BLaER1 (cell line): Measurements from ENCODE around the gene ZNRD2.

Source experiments
- H3K27ac ChIP-seq: shearing (Covaris generic); formaldehyde crosslinking; 2 replicates; pipeline ENCODE4 v1.8.1; 2022
- H3K27me3 ChIP-seq: shearing (Covaris generic); formaldehyde crosslinking; 2 replicates; pipeline ENCODE4 v1.8.1; 2022
- H3K36me3 ChIP-seq: shearing (Covaris generic); formaldehyde crosslinking; 2 replicates; pipeline ENCODE4 v1.8.1; 2022
- H3K4me1 ChIP-seq: shearing (Covaris generic); formaldehyde crosslinking; 2 replicates; pipeline ENCODE4 v1.8.1; 2022
- H3K4me2 ChIP-seq: shearing (Covaris generic); formaldehyde crosslinking; 2 replicates; pipeline ENCODE4 v1.8.1; 2022
- H3K4me3 ChIP-seq: shearing (Covaris generic); formaldehyde crosslinking; 2 replicates; pipeline ENCODE4 v1.8.1; 2022
- H3K9ac ChIP-seq: shearing (Covaris generic); formaldehyde crosslinking; 2 replicates; pipeline ENCODE4 v1.8.1; 2022
- H3K9me3 ChIP-seq: shearing (Covaris generic); formaldehyde crosslinking; 2 replicates; pipeline ENCODE4 v1.8.1; 2022
- H4K20me1 ChIP-seq: shearing (Covaris generic); formaldehyde crosslinking; 2 replicates; pipeline ENCODE4 v1.8.1; 2022
- Cebpa-rat ChIP-seq: shearing (Covaris generic); IDR thresholded peaks from 2 replicates; pipeline ENCODE4 v1.8.1; 2022

The ZNRD2 gene

GRCh38 chr11:65526744-65527143 is 43.5 kb upstream of the ZNRD2 start:
- no peaks in the 10 kb centered on the region for H3K27me3 ChIP-seq
- H3K9ac ChIP-seq: no peak overlapping the region
- no peak for TF ChIP-seq Cebpa-rat
- peak overlapping the region; percentile 99 for H3K4me2 ChIP-seq
- H3K36me3 ChIP-seq: peaks cover 58% of the 10 kb centered on the region
- no peaks in the 10 kb centered on the region for H3K9me3 ChIP-seq
- peak overlapping the region; percentile 94 for H3K27ac ChIP-seq
- H3K4me1 ChIP-seq: peaks cover 56% of the 10 kb centered on the region
- peak overlapping the region; percentile 97; the same call in 1 of the 2 replicates for H3K4me3 ChIP-seq
- H4K20me1 ChIP-seq: peaks cover 42% of the 10 kb centered on the region

DNA sequence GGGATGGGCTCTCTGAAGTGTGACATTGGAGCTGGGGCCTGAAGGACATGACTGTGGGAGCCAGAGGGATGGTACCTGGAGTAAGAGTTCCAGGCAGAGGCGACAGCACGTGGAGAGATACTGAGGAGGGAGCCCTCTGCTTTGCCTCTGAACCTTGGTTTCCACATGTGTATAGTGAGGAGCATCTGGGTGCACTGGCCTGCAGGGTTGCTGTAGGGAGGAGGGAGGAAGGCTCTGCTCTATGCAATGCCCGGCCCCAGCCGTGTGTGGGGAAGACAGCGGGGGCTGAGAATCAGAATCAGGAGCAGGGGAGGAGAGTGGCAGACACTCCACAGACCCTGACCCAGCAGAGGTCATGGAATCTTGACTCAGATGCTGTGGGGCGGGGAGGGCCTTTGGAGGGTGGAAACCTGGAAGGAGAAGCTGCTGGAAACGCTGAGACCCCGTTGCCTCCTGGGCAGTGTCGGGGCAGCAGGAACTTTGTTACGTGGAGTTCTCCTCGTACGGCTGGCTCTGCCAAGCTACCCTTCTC is 41.4 kb upstream of the ZNRD2 start:
- no peak overlapping the region for H3K4me3 ChIP-seq
- H3K27me3 ChIP-seq: no peaks in the 10 kb centered on the region
- no peak overlapping the region for H3K27ac ChIP-seq
- H3K9me3 ChIP-seq: no peaks in the 10 kb centered on the region
- H3K9ac ChIP-seq: no peak overlapping the region
- no peak overlapping the region for H3K4me2 ChIP-seq
- peaks cover 42% of the 10 kb centered on the region for H4K20me1 ChIP-seq
- H3K36me3 ChIP-seq: peaks cover 79% of the 10 kb centered on the region
- TF ChIP-seq Cebpa-rat: no peak
- peaks cover 35% of the 10 kb centered on the region for H3K4me1 ChIP-seq

GRCh38 chr11:65529475-65530156 is 40.7 kb upstream of the ZNRD2 start:
- no peak for TF ChIP-seq Cebpa-rat
- Histone ChIP-seq H3K4me3 (no peak overlapping the region), H4K20me1 (peaks cover 42% of the 10 kb centered on the region), H3K36me3 (peaks cover 84% of the 10 kb centered on the region), H3K27me3 (no peaks in the 10 kb centered on the region), H3K4me1 (peaks cover 27% of the 10 kb centered on the region), H3K27ac (no peak overlapping the region), H3K9ac (no peak overlapping the region), H3K4me2 (no peak overlapping the region), H3K9me3 (no peaks in the 10 kb centered on the region)

DNA sequence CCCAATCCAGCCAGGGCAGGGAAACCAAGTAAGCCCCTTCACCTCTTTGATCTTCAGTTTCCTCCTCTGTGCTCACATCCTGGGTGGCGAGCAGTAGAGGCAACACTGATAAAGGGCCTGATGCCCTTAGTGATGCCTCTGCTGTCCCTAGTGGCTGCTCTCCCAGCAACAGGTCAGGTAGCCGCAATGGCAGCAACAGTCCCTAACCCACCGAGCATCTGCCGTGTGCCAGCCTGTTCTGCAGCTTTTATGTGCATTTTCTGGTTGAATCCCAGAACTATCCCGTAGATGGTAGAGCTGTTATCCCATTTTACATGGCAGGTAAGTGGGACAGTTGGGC is 40.1 kb upstream of the ZNRD2 start:
- Histone ChIP-seq H3K36me3 (peaks cover 89% of the 10 kb centered on the region), H3K27me3 (no peaks in the 10 kb centered on the region), H3K4me1 (peaks cover 27% of the 10 kb centered on the region), H3K4me3 (no peak overlapping the region), H3K27ac (no peak overlapping the region), H4K20me1 (peaks cover 42% of the 10 kb centered on the region), H3K4me2 (no peak overlapping the region), H3K9me3 (no peaks in the 10 kb centered on the region), H3K9ac (no peak overlapping the region)
- no peak for TF ChIP-seq Cebpa-rat

DNA sequence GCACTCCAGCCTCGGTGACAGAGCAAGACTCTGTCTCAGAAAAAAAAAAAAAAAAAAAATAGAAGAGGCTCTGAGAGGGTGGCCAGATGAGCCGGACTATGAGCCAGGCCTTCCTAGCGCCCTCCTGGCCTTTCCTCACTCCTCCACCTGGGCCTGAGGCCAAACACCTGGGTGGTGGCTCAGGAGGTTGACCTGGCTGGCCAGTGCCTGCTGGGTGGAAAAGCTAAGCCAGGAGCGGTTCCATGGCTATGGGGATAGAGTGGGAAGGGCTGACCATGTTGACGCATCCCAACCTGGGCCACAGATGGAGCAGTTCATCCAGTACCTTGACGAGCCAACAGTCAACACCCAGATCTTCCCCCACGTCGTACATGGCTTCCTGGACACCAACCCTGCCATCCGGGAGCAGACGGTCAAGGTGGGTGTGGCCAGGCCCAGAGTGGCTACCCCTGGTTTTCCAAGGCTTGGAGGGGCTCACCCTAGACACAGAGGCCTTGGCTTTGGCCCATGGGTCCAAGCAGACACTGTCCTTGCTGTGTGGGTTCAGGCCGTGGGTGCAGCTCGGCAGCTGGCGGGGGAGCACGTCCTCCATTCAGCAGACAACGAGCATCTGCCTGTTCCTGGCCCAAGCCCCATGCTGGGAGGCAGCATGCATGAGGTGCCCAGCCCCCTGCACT is 37.8 kb upstream of the ZNRD2 start:
- no peak overlapping the region for H3K4me2 ChIP-seq
- no peaks in the 10 kb centered on the region for H3K27me3 ChIP-seq
- no peak overlapping the region for H3K9ac ChIP-seq
- peaks cover 42% of the 10 kb centered on the region for H4K20me1 ChIP-seq
- no peak overlapping the region for H3K4me3 ChIP-seq
- H3K36me3 ChIP-seq: peaks cover 96% of the 10 kb centered on the region
- no peaks in the 10 kb centered on the region for H3K9me3 ChIP-seq
- H3K27ac ChIP-seq: no peak overlapping the region
- no peak for TF ChIP-seq Cebpa-rat
- peaks cover 18% of the 10 kb centered on the region for H3K4me1 ChIP-seq

DNA sequence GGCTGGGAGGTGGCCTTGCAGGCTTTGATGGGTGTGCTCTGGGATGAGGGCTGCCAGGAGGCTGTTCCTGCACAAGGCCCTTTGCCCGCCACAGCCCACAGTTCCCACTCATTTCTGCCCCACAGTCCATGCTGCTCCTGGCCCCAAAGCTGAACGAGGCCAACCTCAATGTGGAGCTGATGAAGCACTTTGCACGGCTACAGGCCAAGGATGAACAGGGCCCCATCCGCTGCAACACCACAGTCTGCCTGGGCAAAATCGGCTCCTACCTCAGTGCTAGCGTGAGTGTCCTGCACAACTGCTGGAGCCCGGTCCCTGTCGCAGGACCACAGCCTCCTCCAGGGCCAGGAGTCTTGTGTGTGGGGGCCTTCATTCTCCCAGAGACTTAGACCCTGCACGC is 35.2 kb upstream of the ZNRD2 start:
- Histone ChIP-seq H4K20me1 (peaks cover 47% of the 10 kb centered on the region), H3K4me3 (no peak overlapping the region), H3K27me3 (no peaks in the 10 kb centered on the region), H3K4me2 (no peak overlapping the region), H3K9me3 (no peaks in the 10 kb centered on the region), H3K9ac (no peak overlapping the region), H3K36me3 (peaks cover 85% of the 10 kb centered on the region), H3K27ac (no peak overlapping the region), H3K4me1 (peaks cover 31% of the 10 kb centered on the region)
- no peak for TF ChIP-seq Cebpa-rat

GRCh38 chr11:65536412-65537295 is 33.6 kb upstream of the ZNRD2 start:
- no peak for TF ChIP-seq Cebpa-rat
- Histone ChIP-seq H3K4me3 (no peak overlapping the region), H3K27ac (peak overlapping the region; percentile 20; the same call in 1 of the 2 replicates), H3K4me2 (0 out of 2 replicates have a peak overlapping the region, but pooled peaks have one; percentile 42), H3K9ac (peak overlapping the region; percentile 15; the same call in 1 of the 2 replicates), H4K20me1 (peaks cover 40% of the 10 kb centered on the region), H3K4me1 (peaks cover 39% of the 10 kb centered on the region), H3K27me3 (no peaks in the 10 kb centered on the region), H3K36me3 (peaks cover 70% of the 10 kb centered on the region), H3K9me3 (no peaks in the 10 kb centered on the region)

GRCh38 chr11:65537296-65537597 is 33.0 kb upstream of the ZNRD2 start:
- Histone ChIP-seq H4K20me1 (peaks cover 40% of the 10 kb centered on the region), H3K4me1 (peaks cover 45% of the 10 kb centered on the region), H3K9me3 (no peaks in the 10 kb centered on the region), H3K36me3 (peaks cover 64% of the 10 kb centered on the region), H3K27me3 (no peaks in the 10 kb centered on the region), H3K4me3 (no peak overlapping the region), H3K9ac (peak overlapping the region; percentile 15; the same call in 1 of the 2 replicates), H3K27ac (peak overlapping the region; percentile 20; the same call in 1 of the 2 replicates), H3K4me2 (peak overlapping the region; percentile 42; the same call in 1 of the 2 replicates)
- TF ChIP-seq Cebpa-rat: no peak

GRCh38 chr11:65537620-65538231 is 32.6 kb upstream of the ZNRD2 start:
- no peaks in the 10 kb centered on the region for H3K9me3 ChIP-seq
- no peaks in the 10 kb centered on the region for H3K27me3 ChIP-seq
- peak overlapping the region; percentile 15; the same call in 1 of the 2 replicates for H3K9ac ChIP-seq
- H3K4me2 ChIP-seq: peak overlapping the region; percentile 42
- peaks cover 49% of the 10 kb centered on the region for H3K4me1 ChIP-seq
- H3K27ac ChIP-seq: peak overlapping the region; percentile 20
- H3K36me3 ChIP-seq: peaks cover 59% of the 10 kb centered on the region
- TF ChIP-seq Cebpa-rat: no peak
- peaks cover 40% of the 10 kb centered on the region for H4K20me1 ChIP-seq
- no peak overlapping the region for H3K4me3 ChIP-seq
